Parathyroid adenoma (tissue), 2 donors: ENCODE results near the gene CDH13.

Experiments
- H2AFZ ChIP-seq: fragments of 300-600 bp; sonication (generic); one replicate; pipeline ENCODE4 v1.7.0; 2017; ENCODE audit warnings: antibody characterized with exemption, mild to moderate bottlenecking
- H3K27ac ChIP-seq: fragments of 300-600 bp; sonication (generic); one replicate; pipeline ENCODE4 v1.7.0; 2017
- H3K27me3 ChIP-seq: fragments of 300-600 bp; sonication (generic); one replicate; pipeline ENCODE4 v1.7.0; 2017; ENCODE audit warnings: low read length; ENCODE audit not compliant: control insufficient read depth, insufficient read depth
- H3K36me3 ChIP-seq: fragments of 300-600 bp; sonication (generic); one replicate; pipeline ENCODE4 v1.7.0; 2017; ENCODE audit warnings: low read length; ENCODE audit not compliant: control insufficient read depth, insufficient read depth
- H3K4me1 ChIP-seq: fragments of 300-600 bp; sonication (generic); one replicate; pipeline ENCODE4 v1.7.0; 2017; ENCODE audit warnings: control low read depth
- H3K4me2 ChIP-seq: fragments of 300-600 bp; sonication (generic); one replicate; pipeline ENCODE4 v1.7.0; 2017; ENCODE audit warnings: low read length
- H3K4me3 ChIP-seq: fragments of 300-600 bp; sonication (generic); one replicate; pipeline ENCODE4 v1.7.0; 2017; ENCODE audit warnings: low read depth, low read length
- H3K79me2 ChIP-seq: fragments of 300-600 bp; sonication (generic); one replicate; pipeline ENCODE4 v1.7.0; 2017; ENCODE audit warnings: control low read depth
- H3K9ac ChIP-seq: fragments of 300-600 bp; sonication (generic); one replicate; pipeline ENCODE4 v1.7.0; 2017; ENCODE audit warnings: mild to moderate bottlenecking
- H3K9me3 ChIP-seq: fragments of 300-600 bp; sonication (generic); one replicate; pipeline ENCODE4 v1.7.0; 2017; ENCODE audit warnings: low read length; ENCODE audit not compliant: control insufficient read depth
- CTCF ChIP-seq: fragments of 300-600 bp; sonication (generic); IDR thresholded peaks from one replicate; pipeline ENCODE4 v1.7.0; 2017; ENCODE audit warnings: antibody characterized with exemption, mild to moderate bottlenecking
- donor health status: primary hyperparathyroidism.

Gene CDH13

GRCh38 chr16:83336603-83337002, 709.8 kb downstream of the CDH13 start:
- Histone ChIP-seq H3K27ac (no peak overlapping the region), H3K9me3 (no peaks in the 10 kb centered on the region)
- no peak for TF ChIP-seq CTCF

DNA sequence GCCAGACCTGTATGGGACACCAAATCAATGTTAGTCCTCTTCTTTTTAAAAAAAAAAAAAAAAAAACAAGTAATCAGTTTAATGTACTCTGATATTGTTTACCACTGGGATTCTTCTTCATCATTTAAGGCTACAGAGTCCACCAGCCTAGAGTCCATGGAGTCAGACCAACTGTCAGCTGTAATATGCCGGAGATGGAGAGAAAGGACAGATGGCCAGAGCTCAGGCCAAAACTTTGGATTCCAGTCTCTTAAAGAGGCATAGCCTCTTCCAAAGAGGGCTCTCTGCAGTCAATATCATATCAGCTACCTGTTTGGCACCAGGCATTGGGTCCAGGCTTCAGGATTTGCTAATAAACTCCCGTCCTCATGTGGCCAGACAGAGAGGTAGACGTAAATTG, 711.4 kb downstream of the CDH13 start:
- Histone ChIP-seq H3K27ac (no peak overlapping the region), H3K79me2 (no peaks in the 10 kb centered on the region), H3K4me2 (no peak overlapping the region), H3K4me1 (no peaks in the 10 kb centered on the region), H3K9me3 (no peaks in the 10 kb centered on the region), H3K9ac (no peak overlapping the region), H3K36me3 (no peaks in the 10 kb centered on the region), H3K27me3 (no peaks in the 10 kb centered on the region), H3K4me3 (no peak overlapping the region), H2AFZ (no peak overlapping the region)
- TF ChIP-seq CTCF, result no peak

More at GRCh38 chr16:83336603-83337002, 709.8 kb downstream of the CDH13 start:
- H3K4me1 ChIP-seq, result no peaks in the 10 kb centered on the region
- no peak overlapping the region for H3K4me3 ChIP-seq
- no peak overlapping the region for H2AFZ ChIP-seq
- no peak overlapping the region for H3K4me2 ChIP-seq
- H3K79me2 ChIP-seq, result no peaks in the 10 kb centered on the region
- H3K9ac ChIP-seq, result no peak overlapping the region
- no peaks in the 10 kb centered on the region for H3K27me3 ChIP-seq
- no peaks in the 10 kb centered on the region for H3K36me3 ChIP-seq

DNA sequence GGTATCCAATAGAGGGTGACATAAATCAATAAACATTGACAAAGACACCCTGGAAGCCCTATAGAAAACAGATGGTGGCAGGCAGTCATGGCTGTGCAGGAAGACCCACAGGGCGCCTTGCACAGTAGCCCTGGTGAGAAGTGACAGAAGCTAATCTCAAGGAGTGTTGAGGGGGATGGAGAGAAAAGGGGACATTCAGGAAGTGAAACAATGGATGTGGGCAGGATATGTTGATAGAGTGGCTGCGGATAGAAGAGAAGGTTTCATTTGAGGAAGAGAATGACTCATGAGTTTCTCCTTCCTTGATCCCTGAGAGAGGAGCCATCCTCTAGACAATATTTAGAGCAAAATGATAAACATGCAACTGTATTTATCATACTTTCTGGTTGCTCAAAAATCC, 712.2 kb downstream of the CDH13 start:
- Histone ChIP-seq H3K79me2 (no peaks in the 10 kb centered on the region), H3K4me1 (no peaks in the 10 kb centered on the region), H2AFZ (no peak overlapping the region), H3K9ac (no peak overlapping the region), H3K4me2 (no peak overlapping the region), H3K4me3 (no peak overlapping the region), H3K36me3 (no peaks in the 10 kb centered on the region), H3K9me3 (no peaks in the 10 kb centered on the region), H3K27me3 (no peaks in the 10 kb centered on the region), H3K27ac (no peak overlapping the region)
- no peak for TF ChIP-seq CTCF

- no peak overlapping the region for H3K9ac ChIP-seq
Measured at GRCh38 chr16:83343935-83344366, 717.2 kb downstream of the CDH13 start.

More at GRCh38 chr16:83343935-83344366, 717.2 kb downstream of the CDH13 start:
- Histone ChIP-seq H3K4me1 (no peaks in the 10 kb centered on the region), H3K79me2 (no peaks in the 10 kb centered on the region), H3K27me3 (no peaks in the 10 kb centered on the region), H3K27ac (no peak overlapping the region), H3K4me3 (no peak overlapping the region), H3K9me3 (no peaks in the 10 kb centered on the region), H3K4me2 (no peak overlapping the region), H2AFZ (no peak overlapping the region), H3K36me3 (no peaks in the 10 kb centered on the region)
- no peak for TF ChIP-seq CTCF
